C4-2B (cell line): ENCODE measurements around the gene ZC3H7A.

Experiments
- CTCF ChIP-seq: fragments of 450-650 bp; conservative IDR thresholded peaks from 2 replicates; pipeline ENCODE4 v1.5.1; 2017; ENCODE audit warnings: mild to moderate bottlenecking
- ZFX ChIP-seq: fragments of 450-650 bp; IDR thresholded peaks from 2 replicates; pipeline ENCODE4 v1.6.1; 2017

- TF ChIP-seq CTCF (peak; percentile 100), ZFX (peak; percentile 90)
Observed at GRCh38 chr16:11797166-11797956, at the start of gene ZC3H7A.
